Skeletal muscle satellite cell (primary cell): ENCODE results near the gene SLC22A31.
"Not testable (repeated sequence)": the region's sequence is repeated elsewhere in the genome, so short reads cannot be mapped to it uniquely, and the experiment has no call there.

Experiments used
- H3K27me3 ChIP-seq: 2 replicates; pipeline ENCODE4 v1.7.0; 2013; ENCODE audit warnings: low read length; ENCODE audit not compliant: control insufficient read depth, insufficient read depth
- H3K36me3 ChIP-seq: 2 replicates; pipeline ENCODE4 v1.7.0; 2013; ENCODE audit warnings: mild to moderate bottlenecking, control low read depth, low read length; ENCODE audit not compliant: insufficient read depth
- H3K4me1 ChIP-seq: 2 replicates; pipeline ENCODE4 v1.7.0; 2013; ENCODE audit warnings: low read length; ENCODE audit not compliant: control insufficient read depth, insufficient read depth
- H3K4me2 ChIP-seq: 2 replicates; pipeline ENCODE4 v1.7.0; 2013; ENCODE audit warnings: mild to moderate bottlenecking, low read length
- H3K4me3 ChIP-seq: 2 replicates; pipeline ENCODE4 v1.7.0; 2013; ENCODE audit warnings: low read length
- H3K9ac ChIP-seq: 2 replicates; pipeline ENCODE4 v1.7.0; 2013; ENCODE audit warnings: mild to moderate bottlenecking, low read depth, low read length, moderate library complexity
- H3K9me3 ChIP-seq: replicated peaks from 2 replicates; pipeline ENCODE4 v1.7.0; 2013; ENCODE audit warnings: mild to moderate bottlenecking, control low read depth, low read length

Gene SLC22A31

DNA sequence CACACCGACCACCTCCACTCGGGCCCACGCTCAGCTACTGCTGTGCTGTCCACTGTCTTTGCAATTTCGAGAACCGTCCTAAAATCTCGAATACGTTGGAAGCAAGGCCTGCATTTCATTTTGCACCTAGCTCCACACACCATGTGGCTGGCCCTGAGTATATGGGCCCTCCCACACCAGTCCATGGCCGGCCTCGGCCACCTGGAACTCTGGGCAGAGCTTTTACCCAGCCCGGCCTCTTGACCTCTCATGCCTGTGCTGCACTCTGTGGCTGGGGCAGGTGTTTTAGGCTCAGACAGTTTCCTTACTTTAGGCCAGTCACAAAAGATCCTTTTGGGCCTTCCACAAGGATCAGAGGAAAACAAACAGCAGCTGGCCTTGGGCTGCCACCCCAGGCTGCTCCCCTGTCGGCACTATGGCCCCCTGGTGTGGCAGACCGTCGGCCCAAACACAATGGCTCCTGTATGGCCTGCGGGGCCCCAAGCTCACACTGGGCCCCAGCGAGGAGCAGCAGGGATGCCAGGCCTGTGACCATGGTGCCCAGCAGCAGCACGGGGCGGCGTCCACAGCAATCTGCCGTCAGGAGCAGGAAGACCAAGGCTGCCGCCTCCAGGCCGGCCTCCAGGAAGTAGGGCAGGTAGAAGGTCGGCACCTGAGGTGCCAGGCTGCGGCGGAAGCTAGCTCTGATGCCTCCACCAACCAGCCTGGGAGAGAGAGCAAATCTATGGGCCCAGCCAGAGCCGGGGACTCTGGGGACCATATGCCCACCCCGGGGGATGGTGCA lies 2.5 kb downstream of the SLC22A31 start:
- Histone ChIP-seq H3K9me3 (no peaks in the 10 kb centered on the region), H3K4me2 (no peak overlapping the region), H3K4me3 (no peak overlapping the region), H3K27me3 (peaks cover 46% of the 10 kb centered on the region), H3K4me1 (peaks cover 3% of the 10 kb centered on the region), H3K9ac (no peak overlapping the region), H3K36me3 (peaks cover 7% of the 10 kb centered on the region)

GRCh38 chr16:89197033-89197632 lies 3.2 kb downstream of the SLC22A31 start:
- peaks cover 39% of the 10 kb centered on the region for H3K27me3 ChIP-seq
- H3K4me3 ChIP-seq, result no peak overlapping the region
- no peak overlapping the region for H3K9ac ChIP-seq
- no peaks in the 10 kb centered on the region for H3K9me3 ChIP-seq
- H3K4me1 ChIP-seq, result peaks cover 3% of the 10 kb centered on the region
- H3K36me3 ChIP-seq, result peaks cover 7% of the 10 kb centered on the region
- H3K4me2 ChIP-seq, result no peak overlapping the region

- H3K4me2 ChIP-seq, result no peak overlapping the region
- peaks cover 35% of the 10 kb centered on the region for H3K27me3 ChIP-seq
- H3K9ac ChIP-seq, result no peak overlapping the region
- no peak overlapping the region for H3K4me3 ChIP-seq
- H3K36me3 ChIP-seq, result peaks cover 7% of the 10 kb centered on the region
- no peaks in the 10 kb centered on the region for H3K4me1 ChIP-seq
- no peaks in the 10 kb centered on the region for H3K9me3 ChIP-seq
Observed at GRCh38 chr16:89195521-89196171, 4.7 kb downstream of the SLC22A31 start.

DNA sequence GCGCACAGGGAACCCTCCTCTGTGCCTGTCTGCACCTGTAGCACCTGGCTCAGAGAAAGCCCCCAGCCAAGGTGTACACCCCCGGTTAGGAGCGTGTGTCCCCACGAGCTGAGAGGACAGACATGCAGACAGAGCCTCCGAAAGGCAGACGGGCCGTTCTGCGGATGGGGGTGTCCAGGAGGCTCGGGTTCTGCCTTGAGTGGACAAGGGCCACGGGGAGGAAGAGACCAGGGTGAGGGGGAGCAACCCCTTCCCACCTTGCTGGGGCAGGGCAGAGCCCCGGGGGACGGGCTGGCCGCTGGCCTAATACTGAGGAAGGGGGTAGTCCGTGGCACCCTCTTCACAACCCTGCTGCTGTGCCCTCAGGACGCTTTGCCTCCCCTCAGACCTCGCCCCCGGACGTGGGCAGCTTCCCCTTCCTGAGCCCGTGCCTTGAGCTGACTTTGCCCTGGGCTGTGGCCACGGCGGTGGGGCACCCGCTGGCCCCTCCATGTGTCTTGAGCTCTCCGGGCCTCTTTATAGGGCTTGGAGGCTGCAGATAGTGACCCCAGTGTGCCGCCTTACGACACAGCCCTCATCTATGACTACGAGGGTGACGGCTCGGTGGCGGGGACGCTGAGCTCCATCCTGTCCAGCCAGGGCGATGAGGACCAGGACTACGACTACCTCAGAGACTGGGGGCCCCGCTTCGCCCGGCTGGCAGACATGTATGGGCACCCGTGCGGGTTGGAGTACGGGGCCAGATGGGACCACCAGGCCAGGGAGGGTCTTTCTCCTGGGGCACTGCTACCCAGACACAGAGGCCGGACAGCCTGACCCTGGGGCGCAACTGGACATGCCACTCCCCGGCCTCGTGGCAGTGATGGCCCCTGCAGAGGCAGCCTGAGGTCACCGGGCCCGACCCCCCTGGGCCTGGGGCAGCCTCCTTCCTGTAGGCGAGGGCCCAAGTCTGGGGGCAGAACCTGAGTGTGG lies 5.7 kb downstream of the SLC22A31 start:
- H3K9me3 ChIP-seq, result no peaks in the 10 kb centered on the region
- H3K36me3 ChIP-seq, result peaks cover 7% of the 10 kb centered on the region
- no peak overlapping the region for H3K9ac ChIP-seq
- no peak overlapping the region for H3K4me2 ChIP-seq
- no peaks in the 10 kb centered on the region for H3K4me1 ChIP-seq
- no peak overlapping the region for H3K4me3 ChIP-seq
- H3K27me3 ChIP-seq, result peaks cover 24% of the 10 kb centered on the region

DNA sequence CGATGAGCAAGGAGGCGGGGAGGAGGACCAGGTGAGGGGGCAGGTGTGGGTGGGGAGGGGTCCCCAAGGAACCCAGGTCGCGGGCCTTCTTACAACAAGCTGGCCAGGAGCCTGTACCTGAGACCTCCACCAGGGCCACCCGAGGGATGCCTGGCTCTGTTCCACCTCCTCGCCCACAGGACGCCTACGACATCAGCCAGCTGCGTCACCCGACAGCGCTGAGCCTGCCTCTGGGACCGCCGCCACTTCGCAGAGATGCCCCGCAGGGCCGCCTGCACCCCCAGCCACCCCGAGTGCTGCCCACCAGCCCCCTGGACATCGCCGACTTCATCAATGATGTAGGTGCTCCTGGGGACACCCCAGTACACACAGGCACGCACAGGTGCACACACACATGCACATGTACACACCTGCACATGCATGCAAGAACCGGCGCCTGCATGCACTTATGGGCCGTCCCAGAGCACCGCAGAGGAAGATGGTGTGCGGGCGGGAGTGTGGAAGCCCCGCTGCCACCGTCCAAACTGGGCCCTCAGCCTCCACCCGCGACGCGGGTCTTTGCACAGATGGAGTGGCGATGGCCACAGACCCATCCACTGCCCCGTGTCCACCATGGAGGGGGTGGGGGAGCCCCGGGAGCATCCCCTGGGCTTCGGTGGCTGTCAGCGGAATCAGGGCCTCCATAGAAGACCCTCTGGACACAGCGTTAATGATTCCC lies 6.6 kb downstream of the SLC22A31 start:
- H3K9ac ChIP-seq, result no peak overlapping the region

GRCh38 chr16:89192956-89193575 lies 7.3 kb downstream of the SLC22A31 start:
- peaks cover 9% of the 10 kb centered on the region for H3K27me3 ChIP-seq
- H3K9ac ChIP-seq, result no peak overlapping the region
- H3K36me3 ChIP-seq, result peaks cover 7% of the 10 kb centered on the region
- no peak overlapping the region for H3K4me3 ChIP-seq
- H3K9me3 ChIP-seq, result no peaks in the 10 kb centered on the region
- H3K4me1 ChIP-seq, result no peaks in the 10 kb centered on the region
- no peak overlapping the region for H3K4me2 ChIP-seq

More for the DNA sequence above, 6.6 kb downstream of the SLC22A31 start:
- Histone ChIP-seq H3K36me3 (peaks cover 7% of the 10 kb centered on the region), H3K27me3 (peaks cover 16% of the 10 kb centered on the region), H3K9me3 (no peaks in the 10 kb centered on the region), H3K4me3 (no peak overlapping the region), H3K4me1 (no peaks in the 10 kb centered on the region), H3K4me2 (no peak overlapping the region)

DNA sequence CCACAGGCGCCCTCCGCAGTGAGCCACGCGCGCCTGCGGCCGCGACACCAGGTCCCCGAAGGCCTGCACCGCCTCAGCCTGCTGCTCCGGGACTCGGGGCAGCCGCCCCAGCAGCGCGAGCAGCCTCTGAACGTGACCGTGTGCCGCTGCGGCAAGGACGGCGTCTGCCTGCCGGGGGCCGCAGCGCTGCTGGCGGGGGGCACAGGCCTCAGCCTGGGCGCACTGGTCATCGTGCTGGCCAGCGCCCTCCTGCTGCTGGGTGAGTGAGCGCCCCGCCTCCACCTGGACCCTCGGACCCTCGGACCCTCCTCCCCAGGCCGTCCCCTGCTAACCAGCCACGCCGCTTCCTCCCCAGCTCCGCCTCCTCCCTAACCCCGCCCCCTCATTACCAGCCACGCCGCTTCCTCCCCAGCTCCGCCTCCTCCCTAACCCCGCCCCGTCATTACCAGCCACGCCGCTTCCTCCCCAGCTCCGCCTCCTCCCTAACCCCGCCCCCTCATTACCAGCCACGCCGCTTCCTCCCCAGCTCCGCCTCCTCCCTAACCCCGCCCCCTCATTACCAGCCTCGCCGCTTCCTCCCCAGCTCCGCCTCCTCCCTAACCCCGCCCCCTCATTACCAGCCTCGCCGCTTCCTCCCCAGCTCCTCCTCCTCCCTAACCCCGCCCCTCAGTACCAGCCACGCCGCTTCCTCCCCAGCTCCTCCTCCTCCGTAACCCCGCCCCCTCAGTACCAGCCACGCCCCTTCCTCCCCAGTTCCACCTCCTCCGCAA lies 8.0 kb downstream of the SLC22A31 start:
- H3K27me3 ChIP-seq, H3K36me3 ChIP-seq, H3K9ac ChIP-seq, H3K4me2 ChIP-seq, H3K9me3 ChIP-seq, H3K4me1 ChIP-seq, H3K4me3 ChIP-seq: not testable (repeated sequence)

DNA sequence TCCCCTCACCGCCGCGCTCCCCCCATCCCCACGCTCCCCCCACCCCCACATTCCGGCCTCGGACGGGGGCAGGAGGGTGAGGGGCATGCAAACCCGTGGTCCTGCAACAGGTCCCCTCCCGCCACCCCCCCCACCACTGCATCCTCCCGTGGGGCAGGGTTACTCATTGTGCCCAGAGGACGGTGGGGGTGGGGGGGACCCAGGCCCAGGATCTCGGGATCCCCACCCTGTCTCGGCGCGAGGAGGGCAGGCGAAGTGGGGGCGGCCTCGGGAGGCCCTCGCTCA lies 8.5 kb downstream of the SLC22A31 start:
- Histone ChIP-seq H3K4me2 (no peak overlapping the region), H3K4me3 (no peak overlapping the region), H3K27me3 (no peaks in the 10 kb centered on the region), H3K36me3 (peaks cover 13% of the 10 kb centered on the region), H3K4me1 (no peaks in the 10 kb centered on the region), H3K9ac (no peak overlapping the region), H3K9me3 (no peaks in the 10 kb centered on the region)

GRCh38 chr16:89191033-89191900 lies 9.1 kb downstream of the SLC22A31 start:
- no peaks in the 10 kb centered on the region for H3K27me3 ChIP-seq
- H3K4me2 ChIP-seq, result no peak overlapping the region
- peaks cover 17% of the 10 kb centered on the region for H3K36me3 ChIP-seq
- H3K9ac ChIP-seq, result no peak overlapping the region
- H3K4me1 ChIP-seq, result no peaks in the 10 kb centered on the region
- H3K9me3 ChIP-seq, result no peaks in the 10 kb centered on the region
- no peak overlapping the region for H3K4me3 ChIP-seq
